ENCODE data around the gene ORC1. TPM values are rescaled to one million over a fixed set of nuclear protein-coding genes. Genes with fewer than 3 reads are reported as not detected.

Gene ORC1
- total and polyA plus RNA-seq, 2 experiments from 2014 or later = 15.1 to 55.0 TPM

GRCh38 chr1:52393174-52393573, 11.0 kb downstream of the ORC1 start:
- Mint-ChIP-seq H3K36me3 (ENCODE audit: low read depth) (peaks cover 89% of the 10 kb centered on the region), H3K27ac (no peak overlapping the region), H3K27me3 (ENCODE audit: insufficient read depth, low read depth, poor library complexity) (no peaks in the 10 kb centered on the region), H3K4me3 (no peak overlapping the region), H3K9me3 (no peaks in the 10 kb centered on the region), H3K4me1 (no peaks in the 10 kb centered on the region)
- Histone ChIP-seq H3K36me3 (ENCODE audit: insufficient read depth) (peaks cover 70% of the 10 kb centered on the region), H3K4me1 (ENCODE audit: insufficient read depth) (no peaks in the 10 kb centered on the region), H3K4me2 (no peak overlapping the region), H3K27ac (ENCODE audit: low read depth) (no peak overlapping the region), H4K20me1 (replicated peaks; ENCODE audit: insufficient read depth) (peaks cover 40% of the 10 kb centered on the region), H3K9me2 (ENCODE audit: insufficient read depth) (no peaks in the 10 kb centered on the region), H3K79me2 (replicated peaks; ENCODE audit: insufficient read depth) (peaks cover 67% of the 10 kb centered on the region), H3K4me3 (no peak overlapping the region), H3K27me3 (ENCODE audit: insufficient read depth) (no peaks in the 10 kb centered on the region), H2AFZ (no peak overlapping the region), H3F3A (replicated peaks; ENCODE audit: low read depth) (no peaks in the 10 kb centered on the region; the same call in 1 of the 2 replicates)
- TF ChIP-seq ETS1 (IDR thresholded peaks at IDR 0.05) (no peak), CREB1 (CRISPR knock-in tag; IDR thresholded peaks at IDR 0.05; ENCODE audit: low read depth) (no peak), EZH2phosphoT487 (IDR thresholded peaks at IDR 0.05; ENCODE audit: unreplicated experiment) (no peak), POLR2AphosphoS5 (IDR thresholded peaks at IDR 0.05; ENCODE audit: low read depth) (no peak), EZH2 (IDR thresholded peaks at IDR 0.05; ENCODE audit: low read depth, unreplicated experiment) (no peak), JUNB (IDR thresholded peaks at IDR 0.05; ENCODE audit: unreplicated experiment) (no peak), ZNF462 (CRISPR knock-in tag; IDR thresholded peaks at IDR 0.05) (no peak), ZNF331 (CRISPR knock-in tag; IDR thresholded peaks at IDR 0.05; ENCODE audit: low read depth) (no peak), STAT1 (IDR thresholded peaks at IDR 0.05; ENCODE audit: unreplicated experiment) (no peak), ZNF114 (CRISPR knock-in tag; IDR thresholded peaks at IDR 0.05) (no peak), NANOG (IDR thresholded peaks at IDR 0.05; ENCODE audit: borderline replicate concordance) (no peak)
- TF ChIP-seq, protein P1, sequence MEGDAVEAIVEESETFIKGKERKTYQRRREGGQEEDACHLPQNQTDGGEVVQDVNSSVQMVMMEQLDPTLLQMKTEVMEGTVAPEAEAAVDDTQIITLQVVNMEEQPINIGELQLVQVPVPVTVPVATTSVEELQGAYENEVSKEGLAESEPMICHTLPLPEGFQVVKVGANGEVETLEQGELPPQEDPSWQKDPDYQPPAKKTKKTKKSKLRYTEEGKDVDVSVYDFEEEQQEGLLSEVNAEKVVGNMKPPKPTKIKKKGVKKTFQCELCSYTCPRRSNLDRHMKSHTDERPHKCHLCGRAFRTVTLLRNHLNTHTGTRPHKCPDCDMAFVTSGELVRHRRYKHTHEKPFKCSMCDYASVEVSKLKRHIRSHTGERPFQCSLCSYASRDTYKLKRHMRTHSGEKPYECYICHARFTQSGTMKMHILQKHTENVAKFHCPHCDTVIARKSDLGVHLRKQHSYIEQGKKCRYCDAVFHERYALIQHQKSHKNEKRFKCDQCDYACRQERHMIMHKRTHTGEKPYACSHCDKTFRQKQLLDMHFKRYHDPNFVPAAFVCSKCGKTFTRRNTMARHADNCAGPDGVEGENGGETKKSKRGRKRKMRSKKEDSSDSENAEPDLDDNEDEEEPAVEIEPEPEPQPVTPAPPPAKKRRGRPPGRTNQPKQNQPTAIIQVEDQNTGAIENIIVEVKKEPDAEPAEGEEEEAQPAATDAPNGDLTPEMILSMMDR (conservative IDR thresholded peaks at IDR 0.05; ENCODE audit: low read depth in 2 of 2) = no peak
- TF ChIP-seq, protein P2, sequence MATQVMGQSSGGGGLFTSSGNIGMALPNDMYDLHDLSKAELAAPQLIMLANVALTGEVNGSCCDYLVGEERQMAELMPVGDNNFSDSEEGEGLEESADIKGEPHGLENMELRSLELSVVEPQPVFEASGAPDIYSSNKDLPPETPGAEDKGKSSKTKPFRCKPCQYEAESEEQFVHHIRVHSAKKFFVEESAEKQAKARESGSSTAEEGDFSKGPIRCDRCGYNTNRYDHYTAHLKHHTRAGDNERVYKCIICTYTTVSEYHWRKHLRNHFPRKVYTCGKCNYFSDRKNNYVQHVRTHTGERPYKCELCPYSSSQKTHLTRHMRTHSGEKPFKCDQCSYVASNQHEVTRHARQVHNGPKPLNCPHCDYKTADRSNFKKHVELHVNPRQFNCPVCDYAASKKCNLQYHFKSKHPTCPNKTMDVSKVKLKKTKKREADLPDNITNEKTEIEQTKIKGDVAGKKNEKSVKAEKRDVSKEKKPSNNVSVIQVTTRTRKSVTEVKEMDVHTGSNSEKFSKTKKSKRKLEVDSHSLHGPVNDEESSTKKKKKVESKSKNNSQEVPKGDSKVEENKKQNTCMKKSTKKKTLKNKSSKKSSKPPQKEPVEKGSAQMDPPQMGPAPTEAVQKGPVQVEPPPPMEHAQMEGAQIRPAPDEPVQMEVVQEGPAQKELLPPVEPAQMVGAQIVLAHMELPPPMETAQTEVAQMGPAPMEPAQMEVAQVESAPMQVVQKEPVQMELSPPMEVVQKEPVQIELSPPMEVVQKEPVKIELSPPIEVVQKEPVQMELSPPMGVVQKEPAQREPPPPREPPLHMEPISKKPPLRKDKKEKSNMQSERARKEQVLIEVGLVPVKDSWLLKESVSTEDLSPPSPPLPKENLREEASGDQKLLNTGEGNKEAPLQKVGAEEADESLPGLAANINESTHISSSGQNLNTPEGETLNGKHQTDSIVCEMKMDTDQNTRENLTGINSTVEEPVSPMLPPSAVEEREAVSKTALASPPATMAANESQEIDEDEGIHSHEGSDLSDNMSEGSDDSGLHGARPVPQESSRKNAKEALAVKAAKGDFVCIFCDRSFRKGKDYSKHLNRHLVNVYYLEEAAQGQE (IDR thresholded peaks at IDR 0.05; ENCODE audit: unreplicated experiment) = no peak
- DNase-seq (ENCODE audit: low spot score) (no peak), ATAC-seq (no peak)

Data from GM23338 (cell line).